Panc1 (cell line): ENCODE results near the gene KIAA0930. TPM values are rescaled to one million over a fixed set of nuclear protein-coding genes. Genes with fewer than 3 reads are reported as not detected.

ENCODE experiments used
- ATAC-seq: fragments of 200-7000 bp; cut with Tn5 transposase; 2 replicates; pipeline ENCODE4 v1.9.1; 2020; ENCODE audit warnings: mild to moderate bottlenecking, moderate library complexity
- BruUV-seq: library from RNA; stranded (reverse); fragments of 400-500 nt; replicated peaks from 2 replicates; lab custom pipeline; 2021; lab: Mats Ljungman, UMichigan
- CTCF ChIA-PET: fragments of 300-600 bp; sonication (Branson Sonifier 250); formaldehyde crosslinking; loops from one replicate; lab custom pipeline; 2022; ENCODE audit warnings: antibody characterized with exemption; lab: Charles Lee
- POLR2A ChIA-PET: fragments of 300-600 bp; sonication (Branson Sonifier 250); formaldehyde crosslinking; loops from one replicate; lab custom pipeline; 2022; ENCODE audit warnings: antibody characterized with exemption; lab: Charles Lee
- DNase-seq: peaks from one replicate; pipeline ENCODE4 v3.0.0-alpha.2; 2010; ENCODE audit warnings: low read depth, low spot score
- H3K27ac ChIP-seq: 2 replicates; pipeline ENCODE4 v1.5.1; 2011; ENCODE audit warnings: mild to moderate bottlenecking, low read length, inconsistent platforms
- H3K27me3 ChIP-seq: fragments of 200-500 bp; sonication (Bioruptor generic); 2 replicates; pipeline ENCODE4 v1.6.0; 2014; ENCODE audit warnings: low read length, inconsistent platforms; ENCODE audit not compliant: control insufficient read depth, insufficient read depth
- H3K36me3 ChIP-seq: fragments of 200-500 bp; sonication (Bioruptor generic); 2 replicates; pipeline ENCODE4 v1.5.1; 2014; ENCODE audit warnings: inconsistent platforms, mild to moderate bottlenecking, low read length, moderate library complexity; ENCODE audit not compliant: control insufficient read depth, insufficient read depth
- H3K4me1 ChIP-seq: 2 replicates; pipeline ENCODE4 v1.5.1; 2011; ENCODE audit warnings: inconsistent platforms, mild to moderate bottlenecking, low read length, moderate library complexity; ENCODE audit not compliant: control insufficient read depth, insufficient read depth
- H3K4me3 ChIP-seq, 2 experiments: 2 replicates each; pipeline ENCODE4 v1.5.1; 2011 to 2012; ENCODE audit warnings: low read depth in 2 of 2, low read length in 2 of 2, mild to moderate bottlenecking in 2 of 2, inconsistent platforms in 1 of 2, moderate library complexity in 1 of 2
- H3K9me3 ChIP-seq: fragments of 200-500 bp; sonication (Bioruptor generic); 2 replicates; pipeline ENCODE4 v1.5.1; 2014; ENCODE audit warnings: low read depth, mild to moderate bottlenecking, inconsistent platforms, low read length, moderate library complexity; ENCODE audit not compliant: control insufficient read depth, insufficient read depth
- POLR2AphosphoS5 ChIP-seq: IDR thresholded peaks from 2 replicates; pipeline ENCODE4 v1.6.1; 2012; ENCODE audit warnings: mild to moderate bottlenecking, low read depth, low read length, moderate library complexity
- SIN3A ChIP-seq: IDR thresholded peaks from 2 replicates; pipeline ENCODE4 v1.6.1; 2012; ENCODE audit warnings: low read depth, mild to moderate bottlenecking, low read length, moderate library complexity, borderline replicate concordance; ENCODE audit not compliant: insufficient read depth
- TCF7L2 ChIP-seq: IDR thresholded peaks from 2 replicates; pipeline ENCODE4 v1.6.1; 2011; ENCODE audit warnings: mild to moderate bottlenecking, low read depth, low read length, inconsistent platforms
- in situ Hi-C: cut with HindIII; loops from 2 replicates; pipeline ENCODE4 v1.10.0; 2016; ENCODE audit warnings: low sequenced_read_pairs, low pct_unique_long_range_greater_than_20kb
- intact Hi-C: fragments of 100-400 bp; cut with micrococcal nuclease; formaldehyde crosslinking; loops from one replicate; pipeline ENCODE4 v1.10.0; 2022; ENCODE audit not compliant: unreplicated experiment
- total RNA-seq: library from RNA; stranded (reverse); gene quantifications from one replicate; pipeline ENCODE4 v1.2.1, GENCODE V29; 2021; ENCODE audit not compliant: unreplicated experiment
- TF ChIP-seq, protein P1 (sequence below): fragments of 450-650 bp; IDR thresholded peaks from 2 replicates; pipeline ENCODE4 v1.5.1; 2017; ENCODE audit warnings: mild to moderate bottlenecking
- TF ChIP-seq, protein P2 (sequence below), 2 experiments: IDR thresholded peaks; 2 replicates each; pipeline ENCODE4 v1.6.1; 2011 to 2012; ENCODE audit warnings: low read depth in 2 of 2, control low read depth in 1 of 2, low read length in 1 of 2, mild to moderate bottlenecking in 1 of 2, moderate library complexity in 1 of 2; ENCODE audit not compliant: insufficient read depth in 1 of 2

The KIAA0930 gene
- total RNA-seq, 1 experiment from 2014 or later: 42.5 TPM

DNA sequence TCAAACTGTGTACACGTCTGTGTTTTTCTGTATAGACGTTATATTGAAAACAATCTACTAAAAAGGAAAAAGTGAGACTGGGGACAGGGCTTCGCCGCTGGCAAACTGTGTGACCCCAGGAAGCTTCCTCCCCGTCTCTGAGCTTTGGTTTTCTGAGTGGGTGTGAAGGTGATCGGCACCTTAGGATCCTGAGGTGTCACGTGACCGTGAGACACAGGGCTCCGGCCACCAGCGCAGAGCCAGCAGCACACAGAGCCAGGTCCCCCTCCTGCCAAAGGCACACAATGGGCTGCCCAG is 32.0 kb downstream of the KIAA0930 start:
- intact Hi-C loops (no loop called here), in situ Hi-C loops (no loop called here)
- Histone ChIP-seq H3K36me3 (no peaks in the 10 kb centered on the region), H3K9me3 (no peaks in the 10 kb centered on the region), H3K27ac (no peak overlapping the region), H3K27me3 (no peaks in the 10 kb centered on the region), H3K4me3 (no peak overlapping the region), H3K4me1 (peaks cover 5% of the 10 kb centered on the region)
- DNase-seq (no peak), ATAC-seq (no peak)
- CTCF ChIA-PET: no interaction called here
- TF ChIP-seq, protein P1, sequence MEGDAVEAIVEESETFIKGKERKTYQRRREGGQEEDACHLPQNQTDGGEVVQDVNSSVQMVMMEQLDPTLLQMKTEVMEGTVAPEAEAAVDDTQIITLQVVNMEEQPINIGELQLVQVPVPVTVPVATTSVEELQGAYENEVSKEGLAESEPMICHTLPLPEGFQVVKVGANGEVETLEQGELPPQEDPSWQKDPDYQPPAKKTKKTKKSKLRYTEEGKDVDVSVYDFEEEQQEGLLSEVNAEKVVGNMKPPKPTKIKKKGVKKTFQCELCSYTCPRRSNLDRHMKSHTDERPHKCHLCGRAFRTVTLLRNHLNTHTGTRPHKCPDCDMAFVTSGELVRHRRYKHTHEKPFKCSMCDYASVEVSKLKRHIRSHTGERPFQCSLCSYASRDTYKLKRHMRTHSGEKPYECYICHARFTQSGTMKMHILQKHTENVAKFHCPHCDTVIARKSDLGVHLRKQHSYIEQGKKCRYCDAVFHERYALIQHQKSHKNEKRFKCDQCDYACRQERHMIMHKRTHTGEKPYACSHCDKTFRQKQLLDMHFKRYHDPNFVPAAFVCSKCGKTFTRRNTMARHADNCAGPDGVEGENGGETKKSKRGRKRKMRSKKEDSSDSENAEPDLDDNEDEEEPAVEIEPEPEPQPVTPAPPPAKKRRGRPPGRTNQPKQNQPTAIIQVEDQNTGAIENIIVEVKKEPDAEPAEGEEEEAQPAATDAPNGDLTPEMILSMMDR: no peak
- no peak for TF ChIP-seq TCF7L2
- no peak for TF ChIP-seq SIN3A
- TF ChIP-seq POLR2AphosphoS5: no peak
- TF ChIP-seq, protein P2, sequence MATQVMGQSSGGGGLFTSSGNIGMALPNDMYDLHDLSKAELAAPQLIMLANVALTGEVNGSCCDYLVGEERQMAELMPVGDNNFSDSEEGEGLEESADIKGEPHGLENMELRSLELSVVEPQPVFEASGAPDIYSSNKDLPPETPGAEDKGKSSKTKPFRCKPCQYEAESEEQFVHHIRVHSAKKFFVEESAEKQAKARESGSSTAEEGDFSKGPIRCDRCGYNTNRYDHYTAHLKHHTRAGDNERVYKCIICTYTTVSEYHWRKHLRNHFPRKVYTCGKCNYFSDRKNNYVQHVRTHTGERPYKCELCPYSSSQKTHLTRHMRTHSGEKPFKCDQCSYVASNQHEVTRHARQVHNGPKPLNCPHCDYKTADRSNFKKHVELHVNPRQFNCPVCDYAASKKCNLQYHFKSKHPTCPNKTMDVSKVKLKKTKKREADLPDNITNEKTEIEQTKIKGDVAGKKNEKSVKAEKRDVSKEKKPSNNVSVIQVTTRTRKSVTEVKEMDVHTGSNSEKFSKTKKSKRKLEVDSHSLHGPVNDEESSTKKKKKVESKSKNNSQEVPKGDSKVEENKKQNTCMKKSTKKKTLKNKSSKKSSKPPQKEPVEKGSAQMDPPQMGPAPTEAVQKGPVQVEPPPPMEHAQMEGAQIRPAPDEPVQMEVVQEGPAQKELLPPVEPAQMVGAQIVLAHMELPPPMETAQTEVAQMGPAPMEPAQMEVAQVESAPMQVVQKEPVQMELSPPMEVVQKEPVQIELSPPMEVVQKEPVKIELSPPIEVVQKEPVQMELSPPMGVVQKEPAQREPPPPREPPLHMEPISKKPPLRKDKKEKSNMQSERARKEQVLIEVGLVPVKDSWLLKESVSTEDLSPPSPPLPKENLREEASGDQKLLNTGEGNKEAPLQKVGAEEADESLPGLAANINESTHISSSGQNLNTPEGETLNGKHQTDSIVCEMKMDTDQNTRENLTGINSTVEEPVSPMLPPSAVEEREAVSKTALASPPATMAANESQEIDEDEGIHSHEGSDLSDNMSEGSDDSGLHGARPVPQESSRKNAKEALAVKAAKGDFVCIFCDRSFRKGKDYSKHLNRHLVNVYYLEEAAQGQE (IDR thresholded peaks at IDR 0.05; ENCODE audit: insufficient read depth in 1 of 2, low read depth in 2 of 2, low read length in 1 of 2): no peak
- no TSS peak for BruUV-seq
- POLR2A ChIA-PET: no interaction called here

DNA sequence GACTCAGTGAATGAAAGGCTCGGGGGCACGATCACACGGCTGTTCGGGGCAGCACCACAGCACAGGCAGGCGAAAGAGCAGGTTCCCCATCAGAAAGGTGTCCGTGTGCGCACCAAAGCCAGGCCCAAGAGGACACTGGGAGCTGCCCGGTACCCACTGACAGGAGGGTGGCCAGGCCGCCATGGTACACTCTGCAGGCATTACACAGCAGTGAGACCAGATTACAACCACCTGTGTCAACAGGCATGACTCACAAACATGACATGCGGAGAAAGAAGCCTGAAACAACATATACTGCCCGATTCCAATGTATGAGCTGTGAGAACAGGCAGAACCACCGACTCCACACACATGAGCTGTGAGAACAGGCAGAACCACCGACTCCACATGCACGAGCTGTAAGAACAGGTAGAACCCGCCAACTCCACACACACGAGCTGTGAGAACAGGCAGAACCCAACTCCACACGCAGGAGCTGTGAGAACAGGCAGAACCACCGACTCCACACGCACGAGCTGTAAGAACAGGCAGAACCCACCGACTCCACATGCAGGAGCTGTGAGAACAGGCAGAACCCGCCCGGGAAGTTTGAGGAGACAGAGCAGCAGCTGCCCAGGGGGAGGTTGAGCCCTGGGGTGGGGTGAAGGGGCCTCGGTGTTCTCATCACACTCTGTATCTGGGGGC is 32.6 kb downstream of the KIAA0930 start:
- no peak overlapping the region for H3K4me3 ChIP-seq
- in situ Hi-C loops (no loop called here), intact Hi-C loops (no loop called here)
- no peak for TF ChIP-seq TCF7L2
- TF ChIP-seq SIN3A: no peak
- TF ChIP-seq POLR2AphosphoS5: no peak
- TF ChIP-seq, protein P1: no peak
- TF ChIP-seq, protein P2 (IDR thresholded peaks at IDR 0.05; ENCODE audit: insufficient read depth in 1 of 2, low read depth in 2 of 2, low read length in 1 of 2): no peak
- no peaks in the 10 kb centered on the region for H3K27me3 ChIP-seq
- no peaks in the 10 kb centered on the region for H3K36me3 ChIP-seq
- DNase-seq: no peak
- no peaks in the 10 kb centered on the region for H3K9me3 ChIP-seq
- H3K27ac ChIP-seq: no peak overlapping the region
- peaks cover under 1% of the 10 kb centered on the region for H3K4me1 ChIP-seq
- POLR2A ChIA-PET: no interaction called here
- no TSS peak for BruUV-seq
- no peak for ATAC-seq
- CTCF ChIA-PET: no interaction called here
